ENCODE measurements around the gene GRIN3B.

DNA sequence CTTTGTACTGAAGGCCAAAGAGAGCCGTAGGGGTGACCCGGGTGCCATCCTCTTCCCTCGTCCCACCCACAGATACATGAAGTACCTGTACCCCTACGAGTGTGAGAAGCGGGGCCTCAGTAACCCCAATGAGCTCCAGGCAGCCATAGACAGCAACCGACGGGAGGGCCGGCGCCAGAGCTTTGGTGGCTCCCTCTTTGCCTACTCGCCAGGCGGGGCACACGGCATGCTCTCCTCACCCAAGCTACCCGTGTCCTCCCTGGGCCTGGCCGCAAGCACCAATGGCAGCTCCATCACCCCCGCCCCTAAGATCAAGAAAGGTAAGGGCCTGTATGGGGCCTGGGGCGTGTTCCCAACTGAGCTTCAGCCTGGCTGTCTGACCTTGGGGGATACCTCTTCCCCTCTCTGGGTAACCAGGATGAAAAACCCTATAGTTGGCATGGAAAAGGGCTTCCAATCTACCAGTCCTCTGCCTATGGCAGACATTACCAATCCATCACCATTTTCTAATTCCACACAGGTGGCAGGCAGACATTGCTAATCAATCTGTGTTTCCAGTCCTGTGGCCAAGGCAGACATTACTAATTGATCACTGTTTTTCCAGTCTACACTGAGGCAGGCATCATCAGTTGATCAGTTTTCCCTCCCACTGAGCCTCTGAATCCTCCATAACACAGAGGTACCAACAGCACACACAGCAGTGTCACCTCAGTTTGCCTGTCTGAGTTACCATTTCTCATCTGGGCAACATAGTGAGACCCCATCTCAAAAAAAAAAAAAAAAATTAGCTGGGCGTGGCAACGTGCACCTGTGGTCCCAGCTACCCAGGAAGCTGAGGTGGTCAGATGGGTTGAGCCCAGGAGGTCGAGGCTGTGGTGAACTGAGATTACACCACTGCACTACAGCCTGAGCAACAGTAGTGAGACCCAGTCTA, 35.2 kb upstream of the GRIN3B start:
- TF ChIP-seq, protein P1, sequence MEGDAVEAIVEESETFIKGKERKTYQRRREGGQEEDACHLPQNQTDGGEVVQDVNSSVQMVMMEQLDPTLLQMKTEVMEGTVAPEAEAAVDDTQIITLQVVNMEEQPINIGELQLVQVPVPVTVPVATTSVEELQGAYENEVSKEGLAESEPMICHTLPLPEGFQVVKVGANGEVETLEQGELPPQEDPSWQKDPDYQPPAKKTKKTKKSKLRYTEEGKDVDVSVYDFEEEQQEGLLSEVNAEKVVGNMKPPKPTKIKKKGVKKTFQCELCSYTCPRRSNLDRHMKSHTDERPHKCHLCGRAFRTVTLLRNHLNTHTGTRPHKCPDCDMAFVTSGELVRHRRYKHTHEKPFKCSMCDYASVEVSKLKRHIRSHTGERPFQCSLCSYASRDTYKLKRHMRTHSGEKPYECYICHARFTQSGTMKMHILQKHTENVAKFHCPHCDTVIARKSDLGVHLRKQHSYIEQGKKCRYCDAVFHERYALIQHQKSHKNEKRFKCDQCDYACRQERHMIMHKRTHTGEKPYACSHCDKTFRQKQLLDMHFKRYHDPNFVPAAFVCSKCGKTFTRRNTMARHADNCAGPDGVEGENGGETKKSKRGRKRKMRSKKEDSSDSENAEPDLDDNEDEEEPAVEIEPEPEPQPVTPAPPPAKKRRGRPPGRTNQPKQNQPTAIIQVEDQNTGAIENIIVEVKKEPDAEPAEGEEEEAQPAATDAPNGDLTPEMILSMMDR (conservative IDR thresholded peaks at IDR 0.05) = no peak
- TF ChIP-seq EZH2 (IDR thresholded peaks at IDR 0.05; ENCODE audit: low read depth) = no peak

All from PC-9 (cell line).